Measurements from ENCODE around the gene SKAP2.

Gene SKAP2

DNA sequence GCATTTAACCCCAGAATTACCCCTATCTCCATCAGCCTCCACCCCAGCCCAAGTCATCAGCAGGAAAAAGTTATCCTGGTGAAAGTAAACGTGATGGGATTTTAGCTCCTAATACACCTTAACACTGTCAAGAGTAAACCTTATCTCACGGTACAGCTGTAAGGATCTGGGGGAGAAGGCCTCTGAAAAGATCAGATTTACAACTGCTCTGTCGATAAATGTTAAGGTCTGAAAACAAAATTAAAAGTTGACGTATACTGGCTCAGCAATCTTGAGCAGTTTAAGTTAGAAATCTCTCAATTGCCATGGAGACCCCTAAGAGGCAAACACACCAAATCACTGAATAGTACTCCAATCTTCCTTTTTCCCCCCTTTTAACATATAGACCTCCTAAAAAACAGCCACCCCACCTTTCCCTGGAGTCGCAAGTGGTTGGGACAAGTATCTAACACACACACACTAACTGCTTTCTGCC, 6.1 kb downstream of the SKAP2 start:
- no peak for DNase-seq
- H4K20me1 ChIP-seq (ENCODE audit: insufficient read depth, low read length) = no peaks in the 10 kb centered on the region
- peaks cover 2% of the 10 kb centered on the region; the same call in 1 of the 2 replicates for H3K36me3 ChIP-seq (ENCODE audit: insufficient read depth, low read length)
- H3K4me2 ChIP-seq (ENCODE audit: insufficient read depth, low read length) = no peak overlapping the region
- no peak overlapping the region for H2AFZ ChIP-seq (ENCODE audit: low read depth, low read length)
- H3K9ac ChIP-seq (ENCODE audit: low read depth, low read length) = no peak overlapping the region
- H3K9me3 ChIP-seq (ENCODE audit: insufficient read depth, low read length, severe bottlenecking) = no peaks in the 10 kb centered on the region
- no peaks in the 10 kb centered on the region for H3K27me3 ChIP-seq (ENCODE audit: insufficient read depth, low read length, poor library complexity)
- ATAC-seq (ENCODE audit: insufficient read depth, low read depth) = no peak
- H3K79me2 ChIP-seq (ENCODE audit: insufficient read depth, low read length) = peaks cover 18% of the 10 kb centered on the region
- no peak for TF ChIP-seq CTCF (IDR thresholded peaks at IDR 0.05; ENCODE audit: borderline replicate concordance, extremely low read depth, low read length, poor library complexity, severe bottlenecking)
- TF ChIP-seq EZH2 (IDR thresholded peaks at IDR 0.05; ENCODE audit: borderline replicate concordance, low read depth, low read length, severe bottlenecking) = no peak
- H3K4me1 ChIP-seq (ENCODE audit: insufficient read depth, low read length) = peaks cover 9% of the 10 kb centered on the region
- H3K27ac ChIP-seq (ENCODE audit: low read length) = no peak overlapping the region
- no peak overlapping the region for H3K4me3 ChIP-seq (ENCODE audit: low read depth in 1 of 2, low read length in 2 of 2)

DNA sequence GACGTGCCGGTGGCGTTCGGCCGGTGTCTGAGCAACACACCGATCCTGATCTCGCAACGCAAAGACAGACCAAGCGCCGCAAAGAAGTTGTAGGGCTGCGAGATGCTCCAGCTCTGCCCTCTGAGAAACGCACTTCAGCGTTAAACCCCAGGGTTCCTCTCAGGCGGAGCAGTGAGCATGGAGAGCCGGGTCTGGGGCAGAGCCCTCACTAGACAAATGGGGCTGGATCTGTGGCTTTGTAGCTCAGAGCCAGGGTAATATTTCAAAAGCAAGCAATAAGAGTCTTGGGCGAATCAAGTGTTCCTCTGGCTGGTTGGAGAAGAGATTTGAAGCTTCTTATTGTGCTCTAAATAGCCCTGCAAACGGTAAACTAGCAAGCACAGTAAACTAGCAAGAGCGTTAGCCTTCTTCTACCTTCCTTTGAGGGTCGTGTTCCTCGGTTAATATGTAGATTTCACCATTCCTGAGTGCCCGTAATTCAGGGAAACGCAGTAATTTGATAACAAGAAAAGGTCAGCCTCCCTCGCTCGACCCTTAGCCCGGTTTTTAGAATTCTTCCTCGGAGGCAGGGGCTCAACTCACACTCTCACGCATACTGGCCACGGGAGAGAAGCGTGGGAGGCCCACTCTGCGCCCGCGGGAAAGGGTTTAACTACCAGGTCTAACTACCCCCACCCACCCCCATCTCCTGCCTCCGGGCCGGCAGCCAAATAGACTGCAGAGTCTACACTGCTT, 6.7 kb downstream of the SKAP2 start:
- Histone ChIP-seq H3K9ac (ENCODE audit: low read depth, low read length) (no peak overlapping the region), H3K4me3 (ENCODE audit: low read depth in 1 of 2, low read length in 2 of 2) (no peak overlapping the region), H3K36me3 (ENCODE audit: insufficient read depth, low read length) (peaks cover 2% of the 10 kb centered on the region; the same call in 1 of the 2 replicates), H3K4me1 (ENCODE audit: insufficient read depth, low read length) (peaks cover 3% of the 10 kb centered on the region; the same call in 1 of the 2 replicates), H3K4me2 (ENCODE audit: insufficient read depth, low read length) (no peak overlapping the region), H2AFZ (ENCODE audit: low read depth, low read length) (no peak overlapping the region), H4K20me1 (ENCODE audit: insufficient read depth, low read length) (no peaks in the 10 kb centered on the region), H3K27ac (ENCODE audit: low read length) (no peak overlapping the region), H3K27me3 (ENCODE audit: insufficient read depth, low read length, poor library complexity) (no peaks in the 10 kb centered on the region), H3K9me3 (ENCODE audit: insufficient read depth, low read length, severe bottlenecking) (no peaks in the 10 kb centered on the region), H3K79me2 (ENCODE audit: insufficient read depth, low read length) (peaks cover 12% of the 10 kb centered on the region)
- ATAC-seq (ENCODE audit: insufficient read depth, low read depth) (no peak), DNase-seq (no peak)
- TF ChIP-seq EZH2 (IDR thresholded peaks at IDR 0.05; ENCODE audit: borderline replicate concordance, low read depth, low read length, severe bottlenecking) (no peak), CTCF (IDR thresholded peaks at IDR 0.05; ENCODE audit: borderline replicate concordance, extremely low read depth, low read length, poor library complexity, severe bottlenecking) (no peak)

DNA sequence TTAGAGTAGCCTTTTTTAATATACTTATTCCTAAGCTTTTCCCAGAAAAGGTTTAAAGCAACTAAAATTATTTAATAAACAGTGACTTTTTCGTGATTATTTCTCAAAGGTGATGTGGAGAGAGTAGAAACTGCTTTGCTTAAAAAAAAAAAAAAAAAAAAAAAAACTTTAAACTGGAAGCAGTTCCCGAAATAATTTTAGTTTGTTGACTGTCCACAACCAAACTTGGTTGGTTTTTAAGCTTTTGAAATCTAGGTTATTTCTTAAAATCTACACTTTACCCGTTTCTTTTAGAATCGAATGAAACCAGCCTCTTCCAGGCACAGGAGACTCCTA, 7.3 kb downstream of the SKAP2 start:
- H3K4me1 ChIP-seq (ENCODE audit: insufficient read depth, low read length) = no peaks in the 10 kb centered on the region
- TF ChIP-seq CTCF (IDR thresholded peaks at IDR 0.05; ENCODE audit: borderline replicate concordance, extremely low read depth, low read length, poor library complexity, severe bottlenecking) = no peak
- TF ChIP-seq EZH2 (IDR thresholded peaks at IDR 0.05; ENCODE audit: borderline replicate concordance, low read depth, low read length, severe bottlenecking) = no peak
- H3K79me2 ChIP-seq (ENCODE audit: insufficient read depth, low read length) = peaks cover 11% of the 10 kb centered on the region; the same call in 1 of the 2 replicates
- no peak overlapping the region for H3K4me3 ChIP-seq (ENCODE audit: low read depth in 1 of 2, low read length in 2 of 2)
- no peaks in the 10 kb centered on the region for H4K20me1 ChIP-seq (ENCODE audit: insufficient read depth, low read length)
- ATAC-seq (ENCODE audit: insufficient read depth, low read depth) (no peak), DNase-seq (no peak)
- H3K9ac ChIP-seq (ENCODE audit: low read depth, low read length) = no peak overlapping the region
- no peak overlapping the region for H2AFZ ChIP-seq (ENCODE audit: low read depth, low read length)
- no peaks in the 10 kb centered on the region for H3K27me3 ChIP-seq (ENCODE audit: insufficient read depth, low read length, poor library complexity)
- H3K36me3 ChIP-seq (ENCODE audit: insufficient read depth, low read length) = peaks cover 2% of the 10 kb centered on the region; the same call in 1 of the 2 replicates
- no peak overlapping the region for H3K27ac ChIP-seq (ENCODE audit: low read length)
- H3K9me3 ChIP-seq (ENCODE audit: insufficient read depth, low read length, severe bottlenecking) = no peaks in the 10 kb centered on the region
- no peak overlapping the region for H3K4me2 ChIP-seq (ENCODE audit: insufficient read depth, low read length)
